ENCODE measurements around the gene EMP2.

Gene EMP2

DNA sequence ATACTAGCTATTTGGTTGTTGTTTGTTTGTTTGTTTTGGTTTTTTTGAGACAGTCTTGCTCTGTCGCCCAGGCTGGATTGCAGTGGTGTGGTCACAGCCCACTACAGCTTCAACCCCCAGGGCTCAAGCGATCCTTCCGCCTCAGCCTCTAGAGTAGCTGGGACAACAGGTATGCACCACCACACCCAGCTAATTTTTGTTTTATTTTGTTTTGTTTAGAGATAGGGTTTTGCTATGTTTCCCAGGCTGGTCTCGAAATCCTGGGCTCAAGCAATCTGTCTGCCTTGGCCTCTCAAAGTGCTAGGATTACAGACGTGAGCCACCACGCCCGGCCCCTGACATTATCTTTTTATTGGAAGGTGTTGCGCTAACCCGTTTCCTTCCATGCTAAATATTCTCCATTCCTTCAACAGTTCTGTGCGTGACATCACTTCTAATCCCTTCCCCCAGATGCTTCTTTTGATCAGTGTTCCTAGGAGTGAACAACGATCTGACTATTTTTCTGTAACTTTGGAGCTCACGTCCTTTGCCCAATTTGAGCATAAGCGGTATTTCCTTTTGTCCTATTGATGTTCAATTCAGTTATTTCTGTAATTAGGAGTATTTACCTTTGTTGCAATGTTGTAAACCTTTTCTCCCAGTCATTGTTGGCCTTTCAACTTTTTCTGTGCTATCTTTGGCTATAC, 30.2 kb upstream of the EMP2 start:
- no peak for DNase-seq (ENCODE audit: low read depth in 2 of 2)

DNA sequence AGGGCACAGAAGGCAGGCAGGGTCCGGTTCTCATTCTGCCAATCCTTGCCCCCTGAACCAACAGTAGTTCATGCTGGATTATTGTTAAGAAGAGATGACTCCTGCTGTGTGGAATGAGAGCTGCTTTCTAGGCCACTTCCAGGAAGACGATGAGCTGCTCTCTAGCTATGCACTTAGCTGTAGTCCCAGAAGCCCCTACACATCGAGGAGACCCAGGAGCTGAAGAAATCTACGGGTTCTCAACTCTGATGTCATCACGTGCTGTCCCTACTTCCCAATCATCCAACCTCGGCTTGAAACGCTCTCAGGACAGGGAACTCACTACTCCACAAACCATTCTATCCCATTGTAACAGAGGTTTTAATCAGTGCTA, 29.0 kb upstream of the EMP2 start:
- DNase-seq (ENCODE audit: low read depth in 2 of 2), result no peak

DNA sequence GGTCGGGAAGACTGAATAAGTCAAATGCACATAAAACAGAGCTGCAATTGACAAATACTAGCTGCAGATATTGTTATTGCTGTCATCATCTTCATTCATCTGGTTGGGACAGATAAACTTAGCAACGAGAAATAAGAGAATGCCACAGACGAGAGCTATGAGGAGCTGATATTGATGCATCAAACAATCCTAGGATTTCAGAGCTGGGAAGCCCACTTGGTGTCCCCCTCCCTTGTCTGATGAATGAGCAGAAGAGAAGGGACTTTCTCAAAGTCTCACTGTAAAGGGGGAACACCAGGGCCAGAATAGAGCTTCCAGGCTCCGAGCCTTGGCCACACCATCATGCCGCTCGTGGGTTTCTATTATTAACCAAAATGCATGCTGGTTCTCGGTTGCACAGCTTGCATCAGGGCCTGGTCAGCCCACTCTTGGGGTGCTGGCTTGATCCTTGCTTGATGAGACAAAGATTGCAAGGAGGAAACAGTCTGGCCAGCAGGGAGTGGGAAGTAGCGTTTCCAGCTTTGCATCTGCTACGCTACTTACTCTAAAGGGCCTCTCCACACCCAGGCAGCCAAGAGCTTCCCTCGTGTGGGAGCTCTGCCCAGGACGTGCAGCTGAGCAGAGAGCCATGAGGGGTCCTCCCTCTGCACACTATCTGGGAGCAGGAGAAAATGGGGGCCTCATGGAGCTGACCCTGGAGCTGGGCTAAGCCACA, 28.4 kb upstream of the EMP2 start:
- DNase-seq (ENCODE audit: low read depth in 2 of 2), result no peak

DNA sequence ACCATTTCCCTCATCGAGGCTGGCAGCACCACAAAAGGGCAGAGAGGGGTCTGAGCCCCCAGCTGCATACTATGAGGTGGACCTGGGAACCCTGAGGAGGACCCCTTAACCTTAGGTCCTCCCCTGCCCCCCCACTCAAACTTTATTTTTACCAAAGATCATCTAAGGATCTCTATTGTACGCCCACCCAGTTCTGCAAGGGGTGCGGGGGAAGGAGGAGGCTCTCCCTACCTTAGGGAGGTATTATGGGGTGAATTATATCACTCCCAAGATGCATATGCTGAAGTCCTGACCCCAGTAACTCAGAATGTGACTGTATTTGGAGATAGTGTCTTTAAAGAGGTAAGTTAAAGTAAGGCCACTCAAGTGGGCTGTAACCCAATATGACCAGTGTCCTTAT, 26.8 kb upstream of the EMP2 start:
- no peak for DNase-seq (ENCODE audit: low read depth in 2 of 2)

DNA sequence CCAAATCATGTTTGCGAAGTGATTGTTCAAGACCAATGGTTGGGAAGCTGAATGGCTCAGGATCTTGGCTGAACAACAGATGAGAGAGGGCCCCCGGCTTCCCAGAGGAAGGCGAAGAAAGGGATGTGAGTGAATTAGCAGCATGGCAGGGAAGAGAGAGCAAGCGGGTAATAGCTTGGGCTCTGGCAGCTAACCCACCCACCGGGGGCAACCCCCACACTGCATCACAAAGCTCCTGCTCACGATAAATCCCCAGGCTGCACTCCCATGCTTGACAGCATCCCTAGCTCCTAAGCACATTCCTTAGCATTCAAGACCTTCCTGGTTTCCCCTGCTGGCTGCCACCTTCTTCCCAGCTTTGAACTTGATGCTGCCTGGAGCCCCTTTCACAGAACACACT, 26.2 kb upstream of the EMP2 start:
- no peak for DNase-seq (ENCODE audit: low read depth in 2 of 2)

DNA sequence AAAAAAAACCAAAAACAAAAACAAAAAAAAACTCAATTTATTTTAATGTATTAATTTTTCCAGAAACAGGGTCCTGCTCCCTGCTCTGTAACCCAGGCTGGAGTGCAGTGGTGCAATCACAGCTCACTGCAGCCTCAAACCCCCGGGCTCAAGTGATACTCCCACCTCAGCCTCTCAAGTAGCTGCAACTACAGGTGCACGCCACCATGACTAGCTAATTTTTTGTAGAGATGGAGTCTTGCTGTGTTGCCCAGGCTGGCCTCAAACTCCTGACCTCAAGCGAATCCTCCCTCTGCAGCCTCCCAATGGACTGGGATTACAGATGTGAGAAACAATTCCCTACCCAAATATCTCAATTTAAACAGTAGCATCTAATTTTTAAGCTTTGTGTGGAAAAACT, 25.2 kb upstream of the EMP2 start:
- DNase-seq (ENCODE audit: low read depth in 2 of 2), result no peak

DNA sequence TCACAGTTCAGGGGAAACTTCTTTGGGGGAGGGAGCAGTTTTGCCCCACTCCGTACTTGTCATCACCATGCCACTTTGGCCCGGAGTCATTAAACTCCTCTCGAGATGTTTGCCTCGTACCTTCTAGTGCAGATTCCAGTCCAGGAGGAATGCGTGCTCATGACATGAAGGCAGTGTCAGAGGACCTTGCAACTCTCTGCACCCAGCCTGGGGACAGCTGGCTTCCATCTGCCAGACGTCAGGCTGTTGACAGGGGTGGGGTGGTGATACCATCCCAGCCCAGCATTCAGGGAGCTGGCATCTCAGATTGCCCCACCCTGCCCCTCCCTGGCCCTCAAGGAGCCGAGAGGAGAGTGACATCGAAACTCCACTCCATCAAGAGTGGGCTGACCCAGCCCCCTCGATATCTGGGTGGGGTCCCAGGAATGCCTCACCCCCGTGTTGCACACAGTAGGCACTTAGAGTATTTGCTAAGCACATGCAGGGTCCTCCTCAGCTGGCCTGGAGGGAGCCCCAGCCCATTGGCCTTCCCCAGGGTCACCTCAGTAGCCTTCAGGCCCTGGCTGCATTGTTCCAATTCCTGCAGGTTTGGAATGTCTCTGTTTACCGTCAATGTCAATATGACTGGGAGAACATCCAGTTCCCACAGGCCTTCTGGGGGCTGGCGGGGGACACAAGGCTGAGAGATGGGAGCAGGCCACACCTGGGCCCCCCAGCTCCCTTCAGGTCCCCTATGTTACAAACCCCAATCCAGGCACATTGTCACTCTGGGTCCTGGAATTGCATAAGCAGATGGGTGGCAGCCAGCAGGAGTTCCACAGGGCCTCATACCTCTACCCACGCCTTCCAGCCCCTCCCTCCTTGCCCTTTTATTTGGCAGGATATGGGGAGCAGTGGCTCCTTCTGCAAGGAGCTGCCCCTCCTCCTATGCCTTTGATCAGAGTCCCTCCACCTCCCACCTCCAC, 21.3 kb upstream of the EMP2 start:
- DNase-seq (ENCODE audit: low read depth in 2 of 2), result no peak

DNA sequence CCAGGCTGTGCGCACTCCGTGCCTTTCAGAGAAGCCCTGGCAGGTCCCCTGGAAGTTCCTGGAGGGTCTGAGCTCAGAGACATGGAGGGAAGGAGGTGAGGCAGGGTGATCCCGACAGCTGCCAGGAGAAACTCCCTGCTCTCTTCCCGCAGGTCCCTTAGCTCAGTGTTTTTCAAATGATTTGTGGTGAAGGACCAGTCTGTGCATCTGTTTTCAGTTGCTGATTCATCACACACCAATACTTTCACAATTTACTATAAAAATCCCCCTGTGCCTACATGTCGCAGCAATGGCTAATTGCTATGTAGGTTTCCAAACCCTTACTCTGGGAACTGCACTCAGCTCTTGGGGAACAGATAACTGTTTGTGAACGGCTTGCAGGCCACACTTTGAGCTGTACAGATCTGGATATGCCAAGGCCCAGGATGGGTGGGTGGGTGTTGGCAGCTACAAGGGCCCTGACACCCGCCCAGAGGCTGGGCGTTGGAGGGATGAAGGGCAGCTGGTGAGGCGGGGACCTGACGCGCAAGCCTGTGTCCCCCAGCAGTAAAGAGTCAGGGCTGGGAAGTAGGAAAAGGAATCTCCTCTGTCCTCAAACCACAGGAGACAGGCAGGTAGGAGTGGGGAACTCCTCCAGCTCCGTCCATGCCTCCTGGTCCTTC, 20.5 kb upstream of the EMP2 start:
- DNase-seq (ENCODE audit: low read depth in 2 of 2), result no peak

DNA sequence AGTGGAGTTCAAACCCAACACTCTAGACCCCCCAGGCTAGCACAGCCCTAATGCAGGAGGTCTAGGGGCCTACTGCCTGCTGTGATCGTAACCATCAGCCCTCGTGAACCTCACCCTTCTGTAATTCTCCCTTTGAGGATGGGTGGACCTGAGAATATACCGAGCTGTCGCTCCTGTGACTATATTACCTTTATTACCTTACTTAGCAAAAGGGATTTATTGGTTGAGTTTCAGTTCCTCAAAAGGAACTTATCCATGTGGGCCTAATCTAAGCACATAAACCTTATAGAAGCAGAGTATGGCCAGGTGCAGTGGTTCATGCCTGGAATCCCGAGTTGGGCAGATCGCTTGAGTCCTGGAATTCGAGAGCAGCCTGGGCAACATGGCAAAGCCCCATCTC, 19.2 kb upstream of the EMP2 start:
- DNase-seq (ENCODE audit: low read depth in 2 of 2), result no peak

DNA sequence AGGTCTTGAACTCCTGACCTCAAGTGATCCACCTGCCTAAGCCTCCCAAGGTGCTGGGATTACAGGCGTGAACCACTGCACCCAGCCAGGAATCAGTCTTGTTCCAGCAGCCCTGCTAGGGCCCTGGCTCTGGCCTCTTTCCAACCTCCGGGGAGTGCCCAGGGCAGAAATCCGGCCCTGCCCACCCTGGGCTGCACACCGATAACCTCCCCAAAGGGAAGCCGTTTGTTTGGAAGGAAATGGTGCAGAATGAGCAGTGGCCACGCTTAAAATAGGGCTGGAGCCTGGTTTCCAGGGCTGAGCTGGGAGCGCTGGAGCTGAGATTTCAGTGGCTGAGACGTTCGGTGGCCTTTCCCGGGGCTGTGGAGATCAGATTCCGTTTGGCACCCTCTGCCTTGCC, 17.8 kb upstream of the EMP2 start:
- no peak for DNase-seq (ENCODE audit: low read depth in 2 of 2)

DNA sequence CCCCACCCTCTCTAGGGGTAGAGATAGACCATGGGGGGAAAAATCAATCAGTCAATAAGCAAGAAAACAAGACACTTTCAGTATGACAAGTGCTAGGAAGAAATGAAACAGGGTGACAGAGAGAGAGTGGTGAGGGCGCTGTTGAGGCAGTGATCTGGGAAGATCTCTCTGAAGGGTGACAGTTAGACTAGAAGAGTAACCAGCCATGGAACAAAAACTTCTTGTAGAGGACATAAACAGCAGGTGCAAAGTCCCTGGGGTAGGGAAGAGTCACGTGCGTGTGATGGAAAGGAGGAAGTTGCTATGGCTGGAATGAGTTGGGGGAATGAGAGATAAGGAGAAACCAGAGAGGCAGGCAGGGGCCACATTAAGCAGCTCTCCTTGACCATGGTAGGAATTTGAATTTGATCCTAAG, 16.8 kb upstream of the EMP2 start:
- DNase-seq (ENCODE audit: low read depth in 2 of 2), result no peak

DNA sequence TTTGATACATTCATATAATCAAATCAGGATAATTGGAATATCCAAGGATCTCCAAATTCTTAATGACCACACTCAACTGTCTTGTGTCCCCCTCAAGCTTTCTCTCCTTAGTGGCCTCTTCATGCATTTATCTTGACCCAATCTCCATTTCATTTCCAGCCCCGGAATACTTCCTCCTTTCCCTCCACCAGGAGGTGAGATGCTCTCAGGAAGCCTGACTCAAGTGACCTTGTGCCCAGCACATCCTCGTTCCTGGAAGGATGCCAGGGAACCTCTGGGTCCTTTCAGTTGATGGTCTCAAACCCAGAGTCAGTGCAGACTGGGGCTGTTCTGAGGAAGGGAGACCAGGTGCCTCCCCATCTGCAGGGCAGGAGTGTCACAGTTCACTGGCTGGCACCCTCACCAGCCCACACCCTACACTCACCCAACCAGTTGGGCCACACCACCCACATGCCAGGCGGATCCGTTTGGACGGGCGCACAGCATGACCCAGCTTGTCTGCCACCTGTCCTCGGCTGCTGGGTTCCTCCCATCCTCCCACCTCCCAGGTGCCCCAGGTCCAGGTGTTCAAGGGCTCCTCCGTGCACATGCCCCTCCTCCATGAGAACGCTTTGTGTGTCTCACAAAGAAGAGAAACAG, 14.0 kb upstream of the EMP2 start:
- DNase-seq (ENCODE audit: low read depth in 2 of 2), result no peak

DNA sequence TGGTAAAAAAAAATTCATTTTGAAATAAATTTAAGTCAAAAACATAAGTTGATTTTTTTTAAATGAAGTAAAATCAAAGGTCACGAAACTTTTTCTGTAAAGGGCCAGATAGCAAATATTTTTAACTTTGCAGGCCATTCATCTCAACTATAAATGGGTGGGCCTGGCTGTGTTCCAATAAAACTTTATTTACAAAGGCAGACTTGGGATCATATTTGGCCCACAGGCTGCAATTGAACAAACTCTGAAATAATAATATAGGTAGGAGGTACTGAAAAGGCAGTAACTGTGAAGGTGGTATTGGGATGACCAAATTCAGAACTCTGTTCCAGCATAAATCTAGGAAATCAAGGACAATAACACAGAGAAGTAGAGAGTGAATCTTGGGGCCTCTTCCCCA, 12.2 kb upstream of the EMP2 start:
- DNase-seq (ENCODE audit: low read depth in 2 of 2), result no peak

DNA sequence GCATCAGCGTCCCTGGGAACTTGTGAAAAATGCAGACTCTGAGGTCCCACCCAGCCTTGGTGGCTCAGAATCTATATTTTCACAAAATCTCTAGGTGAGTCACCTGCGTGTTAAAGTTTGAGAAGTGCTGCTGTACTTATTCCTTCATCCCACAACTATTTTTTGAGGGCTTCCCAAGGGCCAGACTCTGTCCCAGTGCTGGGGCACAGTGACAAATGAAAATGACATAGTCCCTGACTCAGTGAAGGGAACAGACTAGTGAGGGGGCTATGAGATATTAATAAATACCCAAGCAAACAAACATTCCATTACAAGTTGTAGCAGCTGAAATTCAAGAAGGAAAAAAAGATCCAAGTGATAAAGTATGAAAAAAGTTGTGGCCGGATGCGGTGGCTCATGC, 9.9 kb upstream of the EMP2 start:
- DNase-seq (ENCODE audit: low read depth in 2 of 2), result no peak

DNA sequence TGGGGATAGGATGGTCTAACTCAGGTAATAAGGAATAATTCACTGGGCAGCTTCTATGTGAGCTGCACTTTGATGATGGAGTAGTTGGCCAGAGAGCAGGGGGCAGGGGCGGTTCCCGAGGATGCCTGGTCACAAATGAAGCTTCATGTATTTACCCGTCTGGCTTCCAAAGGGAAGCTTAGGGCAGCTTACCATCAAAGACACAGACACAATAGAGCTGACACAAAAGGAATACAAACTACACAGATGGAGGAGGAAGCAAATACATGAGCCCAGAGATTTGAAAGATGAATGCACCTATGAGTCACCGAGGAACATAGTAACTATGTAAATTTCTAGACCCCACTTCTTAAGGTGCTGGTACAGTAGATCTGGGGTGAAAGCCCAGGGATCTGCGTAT, 8.7 kb upstream of the EMP2 start:
- DNase-seq (ENCODE audit: low read depth in 2 of 2), result no peak

DNA sequence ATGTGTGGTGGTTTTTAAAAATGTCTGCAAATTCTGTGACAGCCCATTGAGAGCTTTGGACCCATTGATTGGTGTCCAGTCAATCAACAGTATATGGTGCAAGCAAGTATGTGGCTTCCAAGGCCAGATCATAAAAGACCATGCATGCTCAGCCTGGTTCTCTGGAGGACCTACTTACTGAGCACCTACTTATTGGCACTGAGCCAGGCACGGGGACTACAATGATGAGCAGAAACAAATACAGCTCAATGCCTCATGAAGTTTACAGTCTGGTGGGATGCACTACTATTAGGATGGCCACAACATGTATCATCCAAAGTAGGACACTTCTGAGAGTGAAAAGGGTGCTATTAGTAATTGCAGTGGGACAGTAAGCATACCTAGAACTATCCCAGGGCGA, 7.2 kb upstream of the EMP2 start:
- DNase-seq (ENCODE audit: low read depth in 2 of 2), result no peak

DNA sequence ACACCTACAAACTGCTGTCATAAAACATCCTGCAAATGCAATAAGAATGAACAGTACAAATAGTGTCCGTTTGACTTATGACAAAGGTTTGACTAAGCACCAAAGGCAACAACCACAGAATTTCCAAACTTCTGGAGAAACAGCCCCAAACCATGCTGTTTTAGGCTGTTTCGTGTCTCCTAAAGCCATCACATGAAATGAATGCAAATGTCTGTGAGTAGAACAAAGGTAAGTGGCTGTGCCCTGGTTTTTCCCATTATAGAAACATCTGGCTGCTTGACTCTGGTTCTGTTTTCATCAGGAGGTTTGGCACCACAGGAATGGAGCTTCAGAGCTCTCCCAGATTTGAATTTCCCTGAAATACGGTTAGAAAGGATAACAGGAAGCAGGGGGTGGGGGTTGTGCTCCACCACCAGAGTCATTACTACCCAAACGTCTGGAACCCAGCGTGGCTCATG, 4.6 kb upstream of the EMP2 start:
- DNase-seq (ENCODE audit: low read depth in 2 of 2), result no peak

DNA sequence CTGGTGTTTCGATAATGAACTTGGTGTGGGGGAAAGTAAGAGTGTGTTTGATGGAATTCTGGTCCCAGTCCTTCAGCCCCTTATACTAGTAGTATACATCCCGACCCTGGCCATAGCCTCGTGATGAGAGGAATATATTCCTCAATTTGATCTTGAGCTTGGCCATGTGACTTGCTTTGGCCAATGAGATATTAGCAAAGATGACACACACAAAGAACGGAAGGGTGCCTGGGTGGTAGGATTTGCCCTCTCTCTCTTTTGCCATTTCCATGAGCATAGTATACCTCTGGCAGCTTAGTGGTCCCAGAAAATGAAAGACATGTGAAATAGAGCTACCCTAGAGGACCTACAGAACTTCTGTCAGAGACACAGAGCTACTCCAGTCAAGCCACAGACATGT, 2.9 kb upstream of the EMP2 start:
- DNase-seq (ENCODE audit: low read depth in 2 of 2), result no peak

DNA sequence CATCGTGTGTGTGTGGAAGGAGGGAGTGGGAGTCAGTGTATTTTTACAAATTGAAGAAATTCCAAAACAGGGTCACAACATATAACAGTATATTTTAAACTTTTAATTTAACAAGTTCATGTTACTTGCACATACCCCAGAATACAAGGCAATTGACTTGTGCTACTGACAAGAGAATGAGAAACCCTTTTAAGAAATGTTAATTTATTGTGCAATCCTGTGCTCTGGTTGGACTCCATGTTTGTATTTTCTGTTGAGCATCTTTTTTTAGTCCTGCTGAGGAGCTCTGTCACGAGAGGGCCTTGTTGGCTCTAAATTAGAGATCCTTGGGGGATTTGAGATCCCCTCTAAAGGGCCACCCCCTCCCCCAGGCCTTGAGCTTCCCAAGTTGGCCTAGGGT, 1.1 kb upstream of the EMP2 start:
- no peak for DNase-seq (ENCODE audit: low read depth in 2 of 2)

DNA sequence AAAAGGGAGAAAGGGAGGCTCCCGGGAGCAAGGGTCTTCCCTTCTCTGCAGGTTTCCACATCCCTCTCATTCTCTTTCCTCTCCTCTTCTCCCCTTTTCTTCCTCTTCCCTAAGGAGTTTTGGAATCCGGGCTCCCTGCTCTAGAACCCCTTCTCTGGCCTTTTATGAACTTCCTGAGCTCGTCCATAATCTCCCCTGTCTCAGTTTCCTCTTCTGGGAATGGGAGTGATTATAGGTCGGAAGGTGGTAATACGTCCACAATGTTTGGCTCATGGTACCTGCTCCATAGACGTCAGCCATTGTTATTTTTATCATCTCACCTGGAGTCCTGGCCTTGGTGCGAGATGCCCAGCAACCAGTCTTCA, 467 bp upstream of the EMP2 start:
- no peak for DNase-seq (ENCODE audit: low read depth in 2 of 2)

DNA sequence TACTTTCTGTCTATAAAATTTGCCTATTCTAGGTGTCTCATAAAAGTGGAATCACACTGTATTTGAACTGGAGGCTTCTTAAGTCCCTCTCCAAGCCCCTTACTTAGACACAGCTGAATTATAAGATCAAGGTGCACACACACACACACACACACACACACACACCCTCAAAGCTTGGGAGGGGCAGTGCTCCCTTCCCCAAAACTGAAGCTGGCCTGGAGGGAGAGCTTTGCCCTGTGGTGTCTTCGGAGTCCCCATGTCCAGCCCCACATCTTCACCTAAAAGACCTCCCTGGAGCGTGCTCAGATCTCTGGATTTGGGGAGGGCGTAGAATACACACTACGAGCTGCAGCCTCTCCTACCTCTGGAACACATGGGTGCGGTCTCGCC, 828 bp downstream of the EMP2 start:
- DNase-seq (ENCODE audit: low read depth in 2 of 2), result no peak

Measured in stimulated activated CD4-positive, alpha-beta T cell treated with anti-CD3 and anti-CD28 coated beads, Interleukin-12 subunit alpha, Interleukin-12 subunit beta, amount 100 ng/mL, for 24 hours (primary cell).